HepG2 (cell line): ENCODE measurements around the gene SDK1. TPM values are rescaled to one million over a fixed set of nuclear protein-coding genes. Genes with fewer than 3 reads are reported as not detected.

Experiments
- ATF7-NPFF ChIP-seq: sonication (generic); formaldehyde crosslinking; IDR thresholded peaks from 2 replicates; pipeline ENCODE4 v1.8.1; 2023; ENCODE audit warnings: mild to moderate bottlenecking, low read depth, missing genetic modification reagents, moderate library complexity
- HDAC6 ChIP-seq: fragments of 200-600 bp; sonication (generic); IDR thresholded peaks from 2 replicates; pipeline ENCODE4 v1.7.0; 2017; ENCODE audit warnings: mild to moderate bottlenecking, antibody characterized with exemption, low read length, low read depth
- HOXA3 ChIP-seq: sonication (generic); formaldehyde crosslinking; IDR thresholded peaks from 2 replicates; pipeline ENCODE4 v1.5.0; 2020; ENCODE audit warnings: missing genetic modification reagents
- ISX ChIP-seq: sonication (generic); formaldehyde crosslinking; conservative IDR thresholded peaks from 2 replicates; pipeline ENCODE4 v1.5.0; 2020; ENCODE audit warnings: missing genetic modification reagents
- MTF1 ChIP-seq: sonication (generic); formaldehyde crosslinking; IDR thresholded peaks from 2 replicates; pipeline ENCODE4 v1.5.0; 2020; ENCODE audit warnings: missing genetic modification reagents
- PAWR ChIP-seq: sonication (generic); formaldehyde crosslinking; IDR thresholded peaks from 2 replicates; pipeline ENCODE4 v1.4.0; 2020; ENCODE audit warnings: missing genetic modification reagents, mild to moderate bottlenecking, borderline replicate concordance
- PCBP2 ChIP-seq: fragments of 200-400 bp; formaldehyde crosslinking; optimal IDR thresholded peaks from 2 replicates; pipeline ENCODE3; 2018; ENCODE audit warnings: low read length, low read depth; ENCODE audit not compliant: poor library complexity, severe bottlenecking
- RBFOX2 ChIP-seq: fragments of 200-400 bp; formaldehyde crosslinking; IDR thresholded peaks from 2 replicates; pipeline ENCODE4 v1.6.1; 2017; ENCODE audit warnings: low read depth, mild to moderate bottlenecking, low read length
- SIN3B ChIP-seq: fragments of 150-350 bp; IDR thresholded peaks from 2 replicates; pipeline ENCODE4 v1.6.1; 2014; ENCODE audit warnings: low read length
- SNAI1 ChIP-seq: sonication (generic); formaldehyde crosslinking; IDR thresholded peaks from 2 replicates; pipeline ENCODE4 v1.5.0; 2020; ENCODE audit warnings: mild to moderate bottlenecking, missing genetic modification reagents, borderline replicate concordance
- TBL1XR1 ChIP-seq: fragments of 150-350 bp; IDR thresholded peaks from 2 replicates; pipeline ENCODE4 v1.6.1; 2014; ENCODE audit warnings: borderline replicate concordance, low read length; ENCODE audit not compliant: partially characterized antibody
- TBP ChIP-seq: sonication (generic); formaldehyde crosslinking; IDR thresholded peaks from 2 replicates; pipeline ENCODE4 v1.5.0; 2020; ENCODE audit warnings: missing genetic modification reagents
- ZFY ChIP-seq: sonication (generic); formaldehyde crosslinking; IDR thresholded peaks from 2 replicates; pipeline ENCODE4 v1.4.0; 2020; ENCODE audit warnings: missing genetic modification reagents
- ZNF546 ChIP-seq: sonication (generic); formaldehyde crosslinking; conservative IDR thresholded peaks from 2 replicates; pipeline ENCODE4 v1.8.1; 2023; ENCODE audit warnings: mild to moderate bottlenecking, missing genetic modification reagents
- polyA plus RNA-seq, 8 experiments: library from polyadenylated mRNA; depleted of rRNA in 3 of 8; stranded (reverse) in 7 of 8; unstranded in 1 of 8; fragments of >200 nt; fragmentation: Illumina TruSeq in 4 of 8; extraction: Trizol in 4 of 8; gene quantifications; 2 replicates each; pipeline versions ENCODE4 v1.2.1 to v1.2.3, GENCODE V29; 2011 to 2016; ENCODE audit warnings: low read depth in 4 of 8, missing spikeins in 1 of 8, mixed read lengths in 1 of 8; ENCODE audit not compliant: insufficient read depth in 1 of 8
- total RNA-seq, 5 experiments: library from RNA; depleted of rRNA; stranded (reverse); fragments of >200 nt; fragmentation: Illumina TruSeq; extraction: Trizol; gene quantifications; 2 replicates each; pipeline ENCODE4 v1.2.3, GENCODE V29; 2016; ENCODE audit warnings: low read depth in 1 of 5
- TF ChIP-seq, protein P1 (sequence below): IDR thresholded peaks from 2 replicates; pipeline ENCODE4 v1.6.1; 2016; ENCODE audit warnings: low read depth, borderline replicate concordance
- TF ChIP-seq, protein P2 (sequence below): sonication (generic); formaldehyde crosslinking; IDR thresholded peaks from 2 replicates; pipeline ENCODE4 v1.4.0; 2020; ENCODE audit warnings: missing genetic modification reagents, mild to moderate bottlenecking, borderline replicate concordance
- TF ChIP-seq, protein P3 (sequence below): sonication (generic); formaldehyde crosslinking; IDR thresholded peaks from 2 replicates; pipeline ENCODE4 v1.4.0; 2020; ENCODE audit warnings: missing genetic modification reagents
- TF ChIP-seq, protein P4 (sequence below): IDR thresholded peaks from 2 replicates; pipeline ENCODE4 v1.6.1; 2016; ENCODE audit warnings: low read depth, missing genetic modification reagents, missing compliant biosample characterization
- TF ChIP-seq, protein P5 (sequence below): sonication (generic); formaldehyde crosslinking; conservative IDR thresholded peaks from 2 replicates; pipeline ENCODE4 v1.4.0; 2020; ENCODE audit warnings: missing genetic modification reagents

The SDK1 gene
- total and polyA plus RNA-seq, 2 of the 13 experiments (the other 11 are each of a cell fraction or from before 2014, with no cell fraction given) = 0.35 to 2.4 TPM

DNA sequence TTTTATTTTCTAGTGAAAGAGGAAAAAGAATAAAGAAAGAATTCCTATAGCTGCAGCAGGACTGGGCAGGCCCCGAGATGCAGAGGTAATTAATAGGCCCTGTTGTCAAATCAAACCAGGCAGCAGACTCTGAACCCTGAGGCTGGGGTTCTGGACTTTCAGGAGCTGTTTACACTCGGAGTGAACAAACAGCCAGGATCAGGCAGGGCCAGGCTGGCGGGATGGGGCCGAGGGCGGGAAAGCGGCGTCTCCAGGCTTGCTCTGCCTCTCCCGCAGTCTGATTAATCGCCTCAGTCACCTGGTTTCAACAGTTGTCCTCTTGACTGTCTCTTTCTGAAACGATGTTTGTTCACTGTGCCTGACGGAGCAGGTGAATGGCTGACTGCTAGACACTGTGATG lies 705.6 kb downstream of the SDK1 start (continued):
- TF ChIP-seq, protein P1, sequence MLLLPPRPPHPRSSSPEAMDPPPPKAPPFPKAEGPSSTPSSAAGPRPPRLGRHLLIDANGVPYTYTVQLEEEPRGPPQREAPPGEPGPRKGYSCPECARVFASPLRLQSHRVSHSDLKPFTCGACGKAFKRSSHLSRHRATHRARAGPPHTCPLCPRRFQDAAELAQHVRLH (CRISPR knock-in tag) = no peak; the same call in 1 of the 2 replicates
- no peak for TF ChIP-seq ATF7-NPFF
- TF ChIP-seq ZNF546 (CRISPR knock-in tag) = no peak
- TF ChIP-seq, protein P2, sequence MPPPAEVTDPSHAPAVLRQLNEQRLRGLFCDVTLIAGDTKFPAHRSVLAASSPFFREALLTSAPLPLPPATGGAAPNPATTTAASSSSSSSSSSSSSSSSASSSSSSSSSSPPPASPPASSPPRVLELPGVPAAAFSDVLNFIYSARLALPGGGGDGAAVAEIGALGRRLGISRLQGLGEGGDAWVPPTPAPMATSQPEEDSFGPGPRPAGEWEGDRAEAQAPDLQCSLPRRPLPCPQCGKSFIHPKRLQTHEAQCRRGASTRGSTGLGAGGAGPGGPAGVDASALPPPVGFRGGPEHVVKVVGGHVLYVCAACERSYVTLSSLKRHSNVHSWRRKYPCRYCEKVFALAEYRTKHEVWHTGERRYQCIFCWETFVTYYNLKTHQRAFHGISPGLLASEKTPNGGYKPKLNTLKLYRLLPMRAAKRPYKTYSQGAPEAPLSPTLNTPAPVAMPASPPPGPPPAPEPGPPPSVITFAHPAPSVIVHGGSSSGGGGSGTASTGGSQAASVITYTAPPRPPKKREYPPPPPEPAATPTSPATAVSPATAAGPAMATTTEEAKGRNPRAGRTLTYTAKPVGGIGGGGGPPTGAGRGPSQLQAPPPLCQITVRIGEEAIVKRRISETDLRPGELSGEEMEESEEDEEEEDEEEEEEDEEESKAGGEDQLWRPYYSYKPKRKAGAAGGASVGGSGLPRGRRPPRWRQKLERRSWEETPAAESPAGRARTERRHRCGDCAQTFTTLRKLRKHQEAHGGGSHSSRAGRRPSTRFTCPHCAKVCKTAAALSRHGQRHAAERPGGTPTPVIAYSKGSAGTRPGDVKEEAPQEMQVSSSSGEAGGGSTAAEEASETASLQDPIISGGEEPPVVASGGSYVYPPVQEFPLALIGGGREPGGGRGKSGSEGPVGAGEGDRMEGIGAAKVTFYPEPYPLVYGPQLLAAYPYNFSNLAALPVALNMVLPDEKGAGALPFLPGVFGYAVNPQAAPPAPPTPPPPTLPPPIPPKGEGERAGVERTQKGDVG (CRISPR knock-in tag) = no peak
- TF ChIP-seq, protein P3, sequence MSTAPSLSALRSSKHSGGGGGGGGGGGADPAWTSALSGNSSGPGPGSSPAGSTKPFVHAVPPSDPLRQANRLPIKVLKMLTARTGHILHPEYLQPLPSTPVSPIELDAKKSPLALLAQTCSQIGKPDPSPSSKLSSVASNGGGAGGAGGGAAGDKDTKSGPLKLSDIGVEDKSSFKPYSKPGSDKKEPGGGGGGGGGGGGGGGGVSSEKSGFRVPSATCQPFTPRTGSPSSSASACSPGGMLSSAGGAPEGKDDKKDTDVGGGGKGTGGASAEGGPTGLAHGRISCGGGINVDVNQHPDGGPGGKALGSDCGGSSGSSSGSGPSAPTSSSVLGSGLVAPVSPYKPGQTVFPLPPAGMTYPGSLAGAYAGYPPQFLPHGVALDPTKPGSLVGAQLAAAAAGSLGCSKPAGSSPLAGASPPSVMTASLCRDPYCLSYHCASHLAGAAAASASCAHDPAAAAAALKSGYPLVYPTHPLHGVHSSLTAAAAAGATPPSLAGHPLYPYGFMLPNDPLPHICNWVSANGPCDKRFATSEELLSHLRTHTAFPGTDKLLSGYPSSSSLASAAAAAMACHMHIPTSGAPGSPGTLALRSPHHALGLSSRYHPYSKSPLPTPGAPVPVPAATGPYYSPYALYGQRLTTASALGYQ (CRISPR knock-in tag) = no peak
- no peak for TF ChIP-seq SNAI1 (CRISPR knock-in tag)
- TF ChIP-seq HOXA3 (CRISPR knock-in tag) = peak; percentile 63; the same call in 1 of the 2 replicates
- no peak for TF ChIP-seq PAWR (CRISPR knock-in tag)
- TF ChIP-seq, protein P4, sequence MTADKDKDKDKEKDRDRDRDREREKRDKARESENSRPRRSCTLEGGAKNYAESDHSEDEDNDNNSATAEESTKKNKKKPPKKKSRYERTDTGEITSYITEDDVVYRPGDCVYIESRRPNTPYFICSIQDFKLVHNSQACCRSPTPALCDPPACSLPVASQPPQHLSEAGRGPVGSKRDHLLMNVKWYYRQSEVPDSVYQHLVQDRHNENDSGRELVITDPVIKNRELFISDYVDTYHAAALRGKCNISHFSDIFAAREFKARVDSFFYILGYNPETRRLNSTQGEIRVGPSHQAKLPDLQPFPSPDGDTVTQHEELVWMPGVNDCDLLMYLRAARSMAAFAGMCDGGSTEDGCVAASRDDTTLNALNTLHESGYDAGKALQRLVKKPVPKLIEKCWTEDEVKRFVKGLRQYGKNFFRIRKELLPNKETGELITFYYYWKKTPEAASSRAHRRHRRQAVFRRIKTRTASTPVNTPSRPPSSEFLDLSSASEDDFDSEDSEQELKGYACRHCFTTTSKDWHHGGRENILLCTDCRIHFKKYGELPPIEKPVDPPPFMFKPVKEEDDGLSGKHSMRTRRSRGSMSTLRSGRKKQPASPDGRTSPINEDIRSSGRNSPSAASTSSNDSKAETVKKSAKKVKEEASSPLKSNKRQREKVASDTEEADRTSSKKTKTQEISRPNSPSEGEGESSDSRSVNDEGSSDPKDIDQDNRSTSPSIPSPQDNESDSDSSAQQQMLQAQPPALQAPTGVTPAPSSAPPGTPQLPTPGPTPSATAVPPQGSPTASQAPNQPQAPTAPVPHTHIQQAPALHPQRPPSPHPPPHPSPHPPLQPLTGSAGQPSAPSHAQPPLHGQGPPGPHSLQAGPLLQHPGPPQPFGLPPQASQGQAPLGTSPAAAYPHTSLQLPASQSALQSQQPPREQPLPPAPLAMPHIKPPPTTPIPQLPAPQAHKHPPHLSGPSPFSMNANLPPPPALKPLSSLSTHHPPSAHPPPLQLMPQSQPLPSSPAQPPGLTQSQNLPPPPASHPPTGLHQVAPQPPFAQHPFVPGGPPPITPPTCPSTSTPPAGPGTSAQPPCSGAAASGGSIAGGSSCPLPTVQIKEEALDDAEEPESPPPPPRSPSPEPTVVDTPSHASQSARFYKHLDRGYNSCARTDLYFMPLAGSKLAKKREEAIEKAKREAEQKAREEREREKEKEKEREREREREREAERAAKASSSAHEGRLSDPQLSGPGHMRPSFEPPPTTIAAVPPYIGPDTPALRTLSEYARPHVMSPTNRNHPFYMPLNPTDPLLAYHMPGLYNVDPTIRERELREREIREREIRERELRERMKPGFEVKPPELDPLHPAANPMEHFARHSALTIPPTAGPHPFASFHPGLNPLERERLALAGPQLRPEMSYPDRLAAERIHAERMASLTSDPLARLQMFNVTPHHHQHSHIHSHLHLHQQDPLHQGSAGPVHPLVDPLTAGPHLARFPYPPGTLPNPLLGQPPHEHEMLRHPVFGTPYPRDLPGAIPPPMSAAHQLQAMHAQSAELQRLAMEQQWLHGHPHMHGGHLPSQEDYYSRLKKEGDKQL (CRISPR knock-in tag) = no peak
- TF ChIP-seq HDAC6 = no peak
- TF ChIP-seq PCBP2 = no peak
- no peak for TF ChIP-seq ISX (CRISPR knock-in tag)
- peak; percentile 55; the same call in 1 of the 2 replicates for TF ChIP-seq ZFY (CRISPR knock-in tag)
- TF ChIP-seq RBFOX2 = no peak
- no peak for TF ChIP-seq TBP (CRISPR knock-in tag)
- TF ChIP-seq SIN3B = no peak
- TF ChIP-seq TBL1XR1 = no peak
- no peak for TF ChIP-seq MTF1 (CRISPR knock-in tag)
- TF ChIP-seq, protein P5, sequence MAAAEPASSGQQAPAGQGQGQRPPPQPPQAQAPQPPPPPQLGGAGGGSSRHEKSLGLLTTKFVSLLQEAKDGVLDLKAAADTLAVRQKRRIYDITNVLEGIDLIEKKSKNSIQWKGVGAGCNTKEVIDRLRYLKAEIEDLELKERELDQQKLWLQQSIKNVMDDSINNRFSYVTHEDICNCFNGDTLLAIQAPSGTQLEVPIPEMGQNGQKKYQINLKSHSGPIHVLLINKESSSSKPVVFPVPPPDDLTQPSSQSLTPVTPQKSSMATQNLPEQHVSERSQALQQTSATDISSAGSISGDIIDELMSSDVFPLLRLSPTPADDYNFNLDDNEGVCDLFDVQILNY (CRISPR knock-in tag) = peak; percentile 70; the same call in 1 of the 2 replicates
